NB4 (cell line): Measurements from ENCODE around the gene GPX3.

Source experiments
- CTCF ChIP-seq: IDR thresholded peaks from one replicate; pipeline ENCODE4 v1.5.1; 2012; ENCODE audit warnings: low read depth, low read length
- POLR2A ChIP-seq: IDR thresholded peaks from 2 replicates; pipeline ENCODE4 v1.6.1; 2011; ENCODE audit warnings: mild to moderate bottlenecking; ENCODE audit not compliant: insufficient read length; ENCODE audit errors: extremely low read depth

- TF ChIP-seq CTCF (no peak), POLR2A (no peak)
Measured at GRCh38 chr5:151004499-151004898, 15.9 kb upstream of the GPX3 start.
